GM19240 (cell line): ENCODE results near the gene OAF.
A peak's percentile ranks its signal among the peaks of the same experiment; 100 is the strongest.
"Not testable (repeated sequence)": the region's sequence is repeated elsewhere in the genome, so short reads cannot be mapped to it uniquely, and the experiment has no call there.

Experiments
- DNase-seq: peaks from one replicate; pipeline ENCODE4 v3.0.0; 2011; ENCODE audit warnings: low spot score; ENCODE audit not compliant: insufficient read length

Gene OAF

GRCh38 chr11:120240866-120241265, 30.0 kb downstream of the OAF start:
- DNase-seq = no peak

DNA sequence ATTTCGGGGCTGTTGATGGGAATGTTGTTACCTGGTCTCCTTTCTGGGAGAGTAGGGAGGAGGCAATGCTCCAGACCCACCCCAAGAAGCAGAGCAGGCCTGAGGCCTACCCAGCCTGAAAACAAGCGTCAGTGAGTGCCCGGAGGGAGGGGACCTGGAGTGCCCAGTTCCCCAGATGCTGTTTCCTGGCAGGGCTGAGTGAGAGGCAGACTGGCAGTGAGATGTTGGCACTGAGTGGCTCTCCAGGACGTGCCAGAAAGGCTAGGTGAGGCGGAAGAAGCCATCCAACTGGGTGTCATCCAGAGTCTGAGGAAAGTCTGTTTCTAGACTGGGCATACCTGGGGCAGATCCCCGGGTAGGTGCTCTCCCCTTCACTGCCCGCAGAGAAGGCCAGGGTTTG, 30.4 kb downstream of the OAF start:
- DNase-seq = no peak

- DNase-seq = no peak
Measured at GRCh38 chr11:120243221-120243620, 32.4 kb downstream of the OAF start.

- no peak for DNase-seq
Measured at GRCh38 chr11:120244476-120245365, 33.9 kb downstream of the OAF start.

- no peak for DNase-seq
Measured at GRCh38 chr11:120245434-120245833, 34.6 kb downstream of the OAF start.

- DNase-seq = no peak
Measured at GRCh38 chr11:120248551-120249278, 37.9 kb downstream of the OAF start.

GRCh38 chr11:120249279-120250262, 38.7 kb downstream of the OAF start:
- no peak for DNase-seq

GRCh38 chr11:120253377-120253776, 42.5 kb downstream of the OAF start:
- not testable (repeated sequence) for DNase-seq

- DNase-seq = peak; percentile 47
Measured at GRCh38 chr11:120254788-120255518, 44.1 kb downstream of the OAF start.

DNA sequence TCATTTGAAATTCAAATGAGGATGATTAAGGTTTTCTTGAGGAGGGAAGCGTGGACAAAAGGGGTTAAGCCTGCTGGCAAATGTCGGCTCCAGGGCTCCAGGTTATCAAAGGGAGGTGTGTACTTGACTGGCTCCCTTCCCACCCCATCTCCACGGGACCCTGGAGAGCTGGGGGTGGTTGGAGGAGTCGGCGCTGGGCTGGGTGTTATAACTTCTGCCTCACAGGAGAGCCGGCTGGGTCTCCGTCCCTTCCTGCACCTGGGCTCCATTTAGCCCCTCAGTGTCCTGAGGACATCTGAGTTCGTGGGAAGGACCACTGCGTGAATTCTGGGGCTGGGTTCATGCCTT, 44.7 kb downstream of the OAF start:
- DNase-seq = no peak

- no peak for DNase-seq
Measured at GRCh38 chr11:120256178-120256577, 45.3 kb downstream of the OAF start.

- no peak for DNase-seq
Measured at GRCh38 chr11:120256779-120257178, 45.9 kb downstream of the OAF start.

GRCh38 chr11:120257346-120257745, 46.5 kb downstream of the OAF start:
- no peak for DNase-seq

- DNase-seq = no peak
Measured at GRCh38 chr11:120258661-120259060, 47.8 kb downstream of the OAF start.

- DNase-seq = no peak
Measured at GRCh38 chr11:120259241-120259640, 48.4 kb downstream of the OAF start.

GRCh38 chr11:120259988-120260565, 49.2 kb downstream of the OAF start:
- DNase-seq = no peak

DNA sequence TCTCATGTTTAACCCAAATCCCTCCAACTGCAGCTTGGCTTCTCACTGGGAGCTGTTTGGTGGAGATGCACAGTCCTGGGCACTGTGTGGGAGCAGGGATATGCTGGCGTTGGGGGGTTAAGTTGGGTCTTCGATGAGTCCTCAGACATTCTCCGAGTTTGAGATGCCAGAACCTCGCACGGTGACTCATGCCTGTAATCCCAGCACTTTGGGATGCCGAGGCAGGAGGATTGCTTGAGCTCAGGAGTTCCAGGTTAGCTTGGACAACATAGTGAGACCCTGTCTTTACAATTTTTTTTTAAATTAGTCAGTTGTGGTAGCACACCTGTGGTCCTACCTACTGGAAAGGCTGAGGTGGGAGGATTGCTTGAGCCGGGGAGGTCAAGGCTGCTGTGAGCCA, 49.8 kb downstream of the OAF start:
- no peak for DNase-seq

DNA sequence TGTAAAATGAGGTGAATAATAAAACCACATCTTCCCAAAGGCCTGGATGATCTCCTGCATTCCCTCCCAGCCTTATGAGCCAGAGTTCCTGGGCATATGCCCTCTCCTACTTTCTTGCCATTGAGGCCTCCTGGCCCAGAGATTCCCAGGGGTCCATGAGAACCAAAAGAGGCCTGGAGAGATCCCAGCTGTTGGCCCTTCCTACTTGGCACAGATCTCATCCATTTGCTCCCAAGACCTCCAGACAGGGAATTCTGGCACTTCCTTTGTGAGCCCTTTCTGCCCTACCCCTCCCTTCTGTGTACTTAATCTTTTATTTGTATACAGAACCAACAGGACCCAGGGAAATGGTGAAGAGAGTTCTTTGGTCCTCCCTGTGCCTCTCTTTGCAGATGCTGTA, 50.5 kb downstream of the OAF start:
- no peak for DNase-seq

GRCh38 chr11:120261931-120262330, 51.1 kb downstream of the OAF start:
- no peak for DNase-seq

DNA sequence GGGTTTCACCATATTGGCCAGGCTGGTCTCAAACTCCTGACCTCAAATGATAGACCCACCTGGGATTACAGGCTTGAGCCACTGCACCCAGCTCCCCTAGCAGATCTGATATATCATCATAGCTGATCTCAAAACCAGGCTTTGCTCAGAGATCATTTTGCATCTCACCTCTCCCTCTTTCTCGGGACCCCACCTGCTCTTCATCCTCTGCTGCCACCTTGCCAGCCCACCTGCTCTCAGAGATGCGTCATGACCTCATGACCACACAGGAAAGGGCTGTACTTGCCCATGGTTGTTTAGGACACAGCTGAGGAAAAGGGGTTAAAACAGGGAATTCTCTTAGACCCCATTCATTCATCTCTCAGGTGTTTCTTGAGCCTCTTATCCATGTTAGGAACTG, 56.5 kb downstream of the OAF start:
- no peak for DNase-seq

- DNase-seq = no peak
Measured at GRCh38 chr11:120268686-120269085, 57.9 kb downstream of the OAF start.
